Stomach (tissue), 9 donors: ENCODE results near the gene RIOK3. TPM values are rescaled to one million over a fixed set of nuclear protein-coding genes. Genes with fewer than 3 reads are reported as not detected.

Experiments
- DNase-seq, 2 donors: peaks; one replicate each; pipeline versions ENCODE4 v3.0.0 to v3.0.0-alpha.2; 2013 to 2019
- H3K27ac ChIP-seq, 5 donors: fragments of 200-600 bp in 4 of 5; sonication (generic) in 4 of 5; one replicate each; pipeline ENCODE4 v1.5.1; 2013 to 2019; ENCODE audit warnings: mild to moderate bottlenecking in 1 of 5, moderate library complexity in 1 of 5
- H3K27me3 ChIP-seq, 3 donors: fragments of 200-600 bp; sonication (generic); one replicate each; pipeline ENCODE4 v1.5.1; 2017 to 2019; ENCODE audit warnings: mixed run types in 1 of 3
- H3K36me3 ChIP-seq, 4 donors: fragments of 200-600 bp; sonication (generic); 1 replicate in 3 of 4; 2 replicates in 1 of 4; pipeline ENCODE4 v1.5.1; 2016 to 2019
- H3K4me1 ChIP-seq, 4 donors: fragments of 200-600 bp; sonication (generic); one replicate each; pipeline ENCODE4 v1.5.1; 2016 to 2019
- H3K4me3 ChIP-seq, 4 donors: fragments of 200-600 bp; sonication (generic) in 3 of 4; one replicate each; pipeline ENCODE4 v1.5.1; 2016 to 2019; ENCODE audit warnings: mild to moderate bottlenecking in 1 of 4
- H3K9me3 ChIP-seq, 4 donors: fragments of 200-600 bp; sonication (generic); one replicate each; pipeline ENCODE4 v1.5.1; 2016 to 2019
- EP300 ChIP-seq: sonication (generic); formaldehyde crosslinking; IDR thresholded peaks from one replicate; pipeline ENCODE4 v1.6.1; 2017; ENCODE audit warnings: antibody characterized with exemption
- POLR2A ChIP-seq, 4 donors: fragments of 450-650 bp; IDR thresholded peaks; one replicate each; pipeline ENCODE4 v1.6.1; 2016; ENCODE audit warnings: antibody characterized with exemption in 4 of 4, control low read depth in 2 of 4, mild to moderate bottlenecking in 1 of 4, moderate library complexity in 1 of 4
- POLR2AphosphoS5 ChIP-seq, 3 donors: sonication (generic); formaldehyde crosslinking; IDR thresholded peaks; one replicate each; pipeline ENCODE4 v1.6.1; 2016; ENCODE audit warnings: antibody characterized with exemption in 3 of 3
- WGBS, 5 donors: extraction: QIAGEN DNeasy Blood & Tissue Kit in 3 of 5; methylation state at CpG; one replicate each; pipeline versions ENCODE4 v1.1.5 to v1.1.7; 2013 to 2018; 5-methylcytosine and 5-hydroxymethylcytosine counted together
- intact Hi-C: fragments of 100-400 bp; cut with DNase I; formaldehyde crosslinking; loops from one replicate; pipeline ENCODE4 v1.15.1; 2023; ENCODE audit warnings: low total_unique reads
- polyA plus RNA-seq, 3 donors: library from polyadenylated mRNA; stranded (reverse); fragments of 200-250 nt; gene quantifications; one replicate each; pipeline ENCODE4 v1.2.3, GENCODE V29; 2013
- total RNA-seq, 5 donors: library from RNA; depleted of rRNA; stranded (reverse); fragments of >200 nt; gene quantifications; one replicate each; pipeline versions ENCODE4 v1.1.0 to v1.2.3, GENCODE V29; 2014 to 2016
- TF ChIP-seq, protein P1 (sequence below), 7 experiments: fragments of 450-650 bp in 4 of 7; fragments of 200-600 bp in 3 of 7; sonication (generic) in 3 of 7; IDR thresholded peaks; one replicate each; pipeline ENCODE4 v1.5.1; 2016 to 2019; ENCODE audit warnings: antibody characterized with exemption in 7 of 7, control low read depth in 2 of 7, mild to moderate bottlenecking in 1 of 7
- donor health status: healthy with polysubstance abuse.
- donor health status: Bipolar disorder and iron deficiency.
- donor health status: healthy.

Gene RIOK3
- total and polyA plus RNA-seq, 8 donors: 28.3 to 140 (median 66.3) TPM

DNA sequence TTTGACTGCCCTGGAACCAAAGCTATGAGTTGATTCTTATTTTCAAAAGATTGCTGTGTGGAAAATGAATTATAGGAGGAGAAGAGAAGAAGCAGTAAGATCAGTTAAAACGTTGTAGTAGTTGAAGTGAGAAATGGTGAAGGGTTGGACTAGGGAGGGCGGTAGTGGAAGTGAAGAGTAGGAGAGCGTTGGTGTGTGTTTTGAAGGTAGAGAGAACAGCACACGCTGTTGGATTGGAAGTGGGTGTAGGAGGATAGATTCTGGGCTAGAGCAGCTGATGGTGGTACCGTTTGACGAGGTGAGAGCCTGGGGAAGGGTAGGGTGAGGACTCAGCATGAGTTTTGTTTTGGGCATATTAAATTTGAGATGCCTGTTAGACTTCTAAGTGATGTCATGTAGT is 18.4 kb downstream of the RIOK3 start:
- H3K9me3 ChIP-seq: no peaks in the 10 kb centered on the region
- no peak for DNase-seq
- H3K4me3 ChIP-seq: no peak overlapping the region
- intact Hi-C loops: no loop called here
- TF ChIP-seq POLR2A (IDR thresholded peaks at IDR 0.05): no peak
- TF ChIP-seq EP300: no peak
- TF ChIP-seq POLR2AphosphoS5 (IDR thresholded peaks at IDR 0.05): no peak
- TF ChIP-seq, protein P1, sequence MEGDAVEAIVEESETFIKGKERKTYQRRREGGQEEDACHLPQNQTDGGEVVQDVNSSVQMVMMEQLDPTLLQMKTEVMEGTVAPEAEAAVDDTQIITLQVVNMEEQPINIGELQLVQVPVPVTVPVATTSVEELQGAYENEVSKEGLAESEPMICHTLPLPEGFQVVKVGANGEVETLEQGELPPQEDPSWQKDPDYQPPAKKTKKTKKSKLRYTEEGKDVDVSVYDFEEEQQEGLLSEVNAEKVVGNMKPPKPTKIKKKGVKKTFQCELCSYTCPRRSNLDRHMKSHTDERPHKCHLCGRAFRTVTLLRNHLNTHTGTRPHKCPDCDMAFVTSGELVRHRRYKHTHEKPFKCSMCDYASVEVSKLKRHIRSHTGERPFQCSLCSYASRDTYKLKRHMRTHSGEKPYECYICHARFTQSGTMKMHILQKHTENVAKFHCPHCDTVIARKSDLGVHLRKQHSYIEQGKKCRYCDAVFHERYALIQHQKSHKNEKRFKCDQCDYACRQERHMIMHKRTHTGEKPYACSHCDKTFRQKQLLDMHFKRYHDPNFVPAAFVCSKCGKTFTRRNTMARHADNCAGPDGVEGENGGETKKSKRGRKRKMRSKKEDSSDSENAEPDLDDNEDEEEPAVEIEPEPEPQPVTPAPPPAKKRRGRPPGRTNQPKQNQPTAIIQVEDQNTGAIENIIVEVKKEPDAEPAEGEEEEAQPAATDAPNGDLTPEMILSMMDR (IDR thresholded peaks at IDR 0.05): no peak
- H3K4me1 ChIP-seq: peaks cover 0 to 6% (median 0%) of the 10 kb centered on the region in 4 donors
- H3K27me3 ChIP-seq: no peaks in the 10 kb centered on the region
- WGBS, 5 donors: 90 to 95% (median 94%) methylated on average over 6 of the region's 6 CpGs
- peaks cover 80 to 100% (median 99%) of the 10 kb centered on the region in 4 donors for H3K36me3 ChIP-seq
- H3K27ac ChIP-seq: no peak overlapping the region

DNA sequence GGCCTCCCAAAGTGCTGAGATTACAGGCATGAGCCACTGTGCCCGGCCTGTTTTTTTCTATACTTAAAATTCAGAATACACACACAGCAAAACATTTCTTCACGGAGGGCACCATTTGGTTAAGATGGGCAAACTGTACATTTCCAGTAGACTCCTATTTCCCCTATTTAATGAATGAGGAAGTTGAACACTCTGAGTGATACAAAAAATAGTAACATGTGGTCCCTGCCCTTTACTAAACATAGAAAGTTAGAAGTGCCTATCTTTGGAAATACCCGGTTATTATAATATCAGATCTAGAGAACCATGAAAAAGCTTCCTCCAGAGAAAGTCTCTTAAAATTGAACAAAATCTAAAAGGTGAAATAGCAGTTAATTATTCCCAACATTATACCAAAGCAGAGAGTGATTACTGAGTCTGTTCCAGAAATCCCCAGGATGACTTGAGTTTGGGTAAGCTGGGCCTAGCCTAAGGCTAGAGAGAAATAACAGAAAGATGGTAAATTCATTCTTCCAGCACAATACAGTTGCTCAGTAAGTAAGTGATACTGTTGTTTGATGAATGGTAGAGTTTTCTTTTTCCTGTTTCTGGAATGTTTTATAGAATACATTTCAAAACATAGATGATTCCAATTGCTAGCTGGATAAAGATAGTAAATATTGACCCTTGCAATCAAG is 26.9 kb downstream of the RIOK3 start:
- peaks cover 64 to 85% (median 78%) of the 10 kb centered on the region in 4 donors for H3K36me3 ChIP-seq
- no peak for DNase-seq
- no peak overlapping the region for H3K4me3 ChIP-seq
- no peaks in the 10 kb centered on the region for H3K9me3 ChIP-seq
- 77 to 89% (median 86%) methylated on average over 3 of the region's 3 CpGs for WGBS, 5 donors
- intact Hi-C loops: no loop called here
- H3K27ac ChIP-seq: no peak overlapping the region
- TF ChIP-seq POLR2A (IDR thresholded peaks at IDR 0.05) (no peak), POLR2AphosphoS5 (IDR thresholded peaks at IDR 0.05) (no peak), EP300 (no peak)
- TF ChIP-seq, protein P1 (IDR thresholded peaks at IDR 0.05): no peak
- no peaks in the 10 kb centered on the region for H3K4me1 ChIP-seq
- H3K27me3 ChIP-seq: no peaks in the 10 kb centered on the region

DNA sequence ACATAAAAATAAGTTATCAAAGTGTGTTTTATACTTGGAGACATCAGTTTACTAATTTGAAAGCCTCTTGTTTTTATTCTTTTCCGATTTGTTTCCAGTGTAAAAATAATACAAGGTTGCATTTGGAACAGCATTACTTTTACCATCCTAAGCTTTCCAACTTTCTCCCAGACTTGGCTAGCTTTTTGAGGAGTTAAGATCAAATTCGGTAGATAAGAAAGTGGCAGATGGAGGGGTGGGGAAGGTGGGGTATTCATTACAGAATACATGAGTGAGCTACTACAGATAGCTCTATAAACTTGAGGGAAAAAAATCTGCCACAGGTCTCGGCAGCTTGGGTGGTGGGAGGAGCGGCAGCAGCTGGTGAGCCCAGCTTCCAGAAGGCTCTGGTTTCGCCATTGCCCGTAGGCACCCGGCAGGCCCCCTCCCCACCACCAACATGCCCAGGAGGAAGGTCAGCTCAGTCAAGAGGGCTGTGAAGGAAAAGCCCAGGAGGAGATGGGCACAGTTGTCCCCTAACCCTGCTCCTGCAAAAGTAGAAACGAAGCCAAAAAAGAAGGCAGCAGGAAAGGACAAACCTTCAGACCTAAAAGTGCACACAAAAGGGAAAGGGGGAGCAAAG is 31.6 kb downstream of the RIOK3 start:
- no peak for DNase-seq
- intact Hi-C loops: no loop called here
- WGBS, 5 donors: 62 to 70% (median 69%) methylated on average over 8 of the region's 8 CpGs
- Histone ChIP-seq H3K9me3 (no peaks in the 10 kb centered on the region), H3K27ac (no peak overlapping the region), H3K4me1 (peaks cover 8 to 21% (median 12%) of the 10 kb centered on the region in 4 donors), H3K36me3 (peaks cover 19 to 38% (median 31%) of the 10 kb centered on the region in 4 donors), H3K27me3 (no peaks in the 10 kb centered on the region), H3K4me3 (no peak overlapping the region)
- TF ChIP-seq POLR2AphosphoS5 (IDR thresholded peaks at IDR 0.05): no peak
- no peak for TF ChIP-seq EP300
- TF ChIP-seq, protein P1 (IDR thresholded peaks at IDR 0.05): no peak

DNA sequence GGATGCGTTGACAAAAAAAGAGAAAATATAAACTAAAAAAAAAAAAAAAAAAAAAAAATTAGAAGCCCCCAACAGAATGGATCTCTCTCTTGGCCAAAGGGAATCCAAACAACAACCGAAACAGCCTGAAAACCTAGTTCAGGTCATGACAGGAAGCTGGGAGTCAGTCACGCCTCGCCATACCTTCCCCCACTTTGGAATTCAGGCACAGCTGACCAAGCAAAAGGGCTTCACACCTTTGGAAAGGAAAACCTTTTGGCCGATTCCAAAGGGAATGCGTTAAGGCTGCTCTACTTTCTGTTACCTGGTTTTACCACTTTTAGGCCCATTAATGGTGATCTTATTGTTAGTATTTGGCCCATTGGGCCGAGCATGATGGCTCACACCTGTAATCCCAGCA is 32.3 kb downstream of the RIOK3 start:
- TF ChIP-seq POLR2A (IDR thresholded peaks at IDR 0.05) (no peak), POLR2AphosphoS5 (IDR thresholded peaks at IDR 0.05) (no peak), EP300 (no peak)
- TF ChIP-seq, protein P1 (IDR thresholded peaks at IDR 0.05): no peak
- intact Hi-C loops: no loop called here
- no peaks in the 10 kb centered on the region for H3K27me3 ChIP-seq
- H3K4me1 ChIP-seq: peaks cover 8 to 21% (median 12%) of the 10 kb centered on the region in 4 donors
- no peaks in the 10 kb centered on the region for H3K9me3 ChIP-seq
- WGBS, 5 donors: 87 to 96% (median 89%) methylated on average over 7 of the region's 7 CpGs
- DNase-seq: no peak
- H3K36me3 ChIP-seq: peaks cover 12 to 30% (median 23%) of the 10 kb centered on the region in 4 donors
- no peak overlapping the region for H3K4me3 ChIP-seq
- no peak overlapping the region for H3K27ac ChIP-seq
